ENCODE measurements around the gene TM9SF1. TPM values are rescaled to one million over a fixed set of nuclear protein-coding genes. Genes with fewer than 3 reads are reported as not detected.

The TM9SF1 gene
- total and polyA plus RNA-seq, 10 of the 15 experiments (the other 5 are each of a cell fraction or from before 2014, with no cell fraction given) = 7.2 to 39.2 (median 17.6) TPM

DNA sequence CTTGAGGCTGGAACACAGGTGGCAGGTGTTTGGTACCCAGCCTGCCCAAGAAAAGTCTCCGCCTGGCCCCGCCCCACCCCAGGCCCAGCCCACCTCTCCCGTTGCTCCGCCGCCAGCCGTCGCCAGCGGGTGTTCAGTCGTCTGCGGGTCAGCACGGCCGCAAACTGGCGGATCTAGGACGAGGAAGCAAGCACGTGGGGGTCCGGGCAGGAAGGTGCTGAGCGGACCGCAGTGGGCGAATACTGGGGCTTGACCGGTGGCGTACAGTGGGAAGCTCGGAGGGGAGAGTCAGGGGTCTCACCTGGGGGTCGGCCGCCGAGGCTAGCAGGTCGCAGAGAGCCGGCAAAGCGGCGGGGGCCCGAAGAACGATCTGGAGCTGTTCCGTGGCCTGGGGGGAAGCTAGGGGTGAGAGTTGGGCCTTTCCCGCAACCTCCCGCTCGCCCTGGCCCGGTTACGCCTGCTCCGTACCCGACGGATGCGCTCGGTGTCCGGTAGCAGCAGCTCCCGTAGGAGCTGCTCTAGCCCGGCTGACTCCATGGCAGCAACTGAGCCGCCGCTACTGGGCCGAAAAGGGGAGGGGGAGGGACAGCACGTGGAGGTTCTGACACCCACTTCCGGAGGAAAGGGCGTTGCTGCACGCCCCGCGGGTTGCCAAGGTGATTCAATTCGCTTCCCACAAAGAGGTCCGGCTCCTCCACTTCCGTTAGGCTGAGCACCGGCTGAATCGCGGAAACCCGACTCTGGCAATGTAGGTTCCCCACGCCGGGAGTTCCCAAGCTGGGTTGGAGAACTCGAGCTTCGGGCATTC lies 6.8 kb downstream of the TM9SF1 start, which contains the start of gene IPO4 (continued):
- TF ChIP-seq, protein P1, sequence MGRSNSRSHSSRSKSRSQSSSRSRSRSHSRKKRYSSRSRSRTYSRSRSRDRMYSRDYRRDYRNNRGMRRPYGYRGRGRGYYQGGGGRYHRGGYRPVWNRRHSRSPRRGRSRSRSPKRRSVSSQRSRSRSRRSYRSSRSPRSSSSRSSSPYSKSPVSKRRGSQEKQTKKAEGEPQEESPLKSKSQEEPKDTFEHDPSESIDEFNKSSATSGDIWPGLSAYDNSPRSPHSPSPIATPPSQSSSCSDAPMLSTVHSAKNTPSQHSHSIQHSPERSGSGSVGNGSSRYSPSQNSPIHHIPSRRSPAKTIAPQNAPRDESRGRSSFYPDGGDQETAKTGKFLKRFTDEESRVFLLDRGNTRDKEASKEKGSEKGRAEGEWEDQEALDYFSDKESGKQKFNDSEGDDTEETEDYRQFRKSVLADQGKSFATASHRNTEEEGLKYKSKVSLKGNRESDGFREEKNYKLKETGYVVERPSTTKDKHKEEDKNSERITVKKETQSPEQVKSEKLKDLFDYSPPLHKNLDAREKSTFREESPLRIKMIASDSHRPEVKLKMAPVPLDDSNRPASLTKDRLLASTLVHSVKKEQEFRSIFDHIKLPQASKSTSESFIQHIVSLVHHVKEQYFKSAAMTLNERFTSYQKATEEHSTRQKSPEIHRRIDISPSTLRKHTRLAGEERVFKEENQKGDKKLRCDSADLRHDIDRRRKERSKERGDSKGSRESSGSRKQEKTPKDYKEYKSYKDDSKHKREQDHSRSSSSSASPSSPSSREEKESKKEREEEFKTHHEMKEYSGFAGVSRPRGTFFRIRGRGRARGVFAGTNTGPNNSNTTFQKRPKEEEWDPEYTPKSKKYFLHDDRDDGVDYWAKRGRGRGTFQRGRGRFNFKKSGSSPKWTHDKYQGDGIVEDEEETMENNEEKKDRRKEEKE (IDR thresholded peaks at IDR 0.05) = no peak
- no peak; a peak in 1 of 4 replicates for TF ChIP-seq IKZF2 (IDR thresholded peaks at IDR 0.05)
- peak; percentile 79 for TF ChIP-seq MEF2A (IDR thresholded peaks at IDR 0.05; ENCODE audit: insufficient read depth, low read depth, low read length)
- TF ChIP-seq USF1 (IDR thresholded peaks at IDR 0.05; ENCODE audit: borderline replicate concordance, extremely low read length, insufficient read depth, low read depth, low read length) = peak; percentile 85
- TF ChIP-seq, protein P2, sequence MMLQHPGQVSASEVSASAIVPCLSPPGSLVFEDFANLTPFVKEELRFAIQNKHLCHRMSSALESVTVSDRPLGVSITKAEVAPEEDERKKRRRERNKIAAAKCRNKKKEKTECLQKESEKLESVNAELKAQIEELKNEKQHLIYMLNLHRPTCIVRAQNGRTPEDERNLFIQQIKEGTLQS (IDR thresholded peaks at IDR 0.05; ENCODE audit: borderline replicate concordance, extremely low read depth, low read depth, low read length) = 0 out of 2 replicates have a peak, but pooled peaks have one; percentile 31
- TF ChIP-seq SIN3A (IDR thresholded peaks at IDR 0.05; ENCODE audit: low read depth, low read length) = peak; percentile 99
- TF ChIP-seq ZBTB33 (IDR thresholded peaks at IDR 0.05) = no peak
- peak; percentile 81; the same call in 1 of the 2 replicates for TF ChIP-seq ZSCAN29 (IDR thresholded peaks at IDR 0.05)
- TF ChIP-seq PAX8 (IDR thresholded peaks at IDR 0.05) = no peak
- no peak for TF ChIP-seq FOS (IDR thresholded peaks at IDR 0.05; ENCODE audit: borderline replicate concordance, extremely low read depth, insufficient read length)
- TF ChIP-seq, protein P3, sequence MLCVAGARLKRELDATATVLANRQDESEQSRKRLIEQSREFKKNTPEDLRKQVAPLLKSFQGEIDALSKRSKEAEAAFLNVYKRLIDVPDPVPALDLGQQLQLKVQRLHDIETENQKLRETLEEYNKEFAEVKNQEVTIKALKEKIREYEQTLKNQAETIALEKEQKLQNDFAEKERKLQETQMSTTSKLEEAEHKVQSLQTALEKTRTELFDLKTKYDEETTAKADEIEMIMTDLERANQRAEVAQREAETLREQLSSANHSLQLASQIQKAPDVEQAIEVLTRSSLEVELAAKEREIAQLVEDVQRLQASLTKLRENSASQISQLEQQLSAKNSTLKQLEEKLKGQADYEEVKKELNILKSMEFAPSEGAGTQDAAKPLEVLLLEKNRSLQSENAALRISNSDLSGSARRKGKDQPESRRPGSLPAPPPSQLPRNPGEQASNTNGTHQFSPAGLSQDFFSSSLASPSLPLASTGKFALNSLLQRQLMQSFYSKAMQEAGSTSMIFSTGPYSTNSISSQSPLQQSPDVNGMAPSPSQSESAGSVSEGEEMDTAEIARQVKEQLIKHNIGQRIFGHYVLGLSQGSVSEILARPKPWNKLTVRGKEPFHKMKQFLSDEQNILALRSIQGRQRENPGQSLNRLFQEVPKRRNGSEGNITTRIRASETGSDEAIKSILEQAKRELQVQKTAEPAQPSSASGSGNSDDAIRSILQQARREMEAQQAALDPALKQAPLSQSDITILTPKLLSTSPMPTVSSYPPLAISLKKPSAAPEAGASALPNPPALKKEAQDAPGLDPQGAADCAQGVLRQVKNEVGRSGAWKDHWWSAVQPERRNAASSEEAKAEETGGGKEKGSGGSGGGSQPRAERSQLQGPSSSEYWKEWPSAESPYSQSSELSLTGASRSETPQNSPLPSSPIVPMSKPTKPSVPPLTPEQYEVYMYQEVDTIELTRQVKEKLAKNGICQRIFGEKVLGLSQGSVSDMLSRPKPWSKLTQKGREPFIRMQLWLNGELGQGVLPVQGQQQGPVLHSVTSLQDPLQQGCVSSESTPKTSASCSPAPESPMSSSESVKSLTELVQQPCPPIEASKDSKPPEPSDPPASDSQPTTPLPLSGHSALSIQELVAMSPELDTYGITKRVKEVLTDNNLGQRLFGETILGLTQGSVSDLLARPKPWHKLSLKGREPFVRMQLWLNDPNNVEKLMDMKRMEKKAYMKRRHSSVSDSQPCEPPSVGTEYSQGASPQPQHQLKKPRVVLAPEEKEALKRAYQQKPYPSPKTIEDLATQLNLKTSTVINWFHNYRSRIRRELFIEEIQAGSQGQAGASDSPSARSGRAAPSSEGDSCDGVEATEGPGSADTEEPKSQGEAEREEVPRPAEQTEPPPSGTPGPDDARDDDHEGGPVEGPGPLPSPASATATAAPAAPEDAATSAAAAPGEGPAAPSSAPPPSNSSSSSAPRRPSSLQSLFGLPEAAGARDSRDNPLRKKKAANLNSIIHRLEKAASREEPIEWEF (IDR thresholded peaks at IDR 0.05; ENCODE audit: insufficient replicate concordance, low read depth, low read length) = no peak
- TF ChIP-seq CHD2 (IDR thresholded peaks at IDR 0.05; ENCODE audit: borderline replicate concordance, low read depth, low read length) = peak; percentile 89
- TF ChIP-seq KAT2A (conservative IDR thresholded peaks at IDR 0.05; ENCODE audit: control insufficient read depth, low read depth, low read length) = no peak
- TF ChIP-seq PKNOX1 (IDR thresholded peaks at IDR 0.05) = peak; percentile 75

Measured in GM12878 (cell line).